Ascending aorta (tissue), 2 donors: ENCODE measurements around the gene CSK. TPM values are rescaled to one million over a fixed set of nuclear protein-coding genes. Genes with fewer than 3 reads are reported as not detected.

Experiments used
- DNase-seq, 2 donors: peaks; one replicate each; pipeline ENCODE4 v3.0.0-alpha.2; 2019; ENCODE audit warnings: low spot score in 2 of 2
- H3K27ac ChIP-seq, 2 donors: fragments of 200-600 bp; sonication (generic); one replicate each; pipeline ENCODE4 v1.5.1; 2016 to 2017; ENCODE audit warnings: mild to moderate bottlenecking in 1 of 2
- H3K27me3 ChIP-seq: fragments of 200-600 bp; sonication (generic); one replicate; pipeline ENCODE4 v1.5.1; 2017
- H3K36me3 ChIP-seq, 2 donors: fragments of 200-600 bp; sonication (generic); one replicate each; pipeline ENCODE4 v1.5.1; 2016
- H3K4me1 ChIP-seq, 2 donors: fragments of 200-600 bp; sonication (generic); one replicate each; pipeline ENCODE4 v1.5.1; 2016 to 2017; ENCODE audit warnings: mild to moderate bottlenecking in 1 of 2
- H3K4me3 ChIP-seq, 2 donors: fragments of 200-600 bp; sonication (generic); one replicate each; pipeline ENCODE4 v1.5.1; 2016 to 2017; ENCODE audit warnings: mild to moderate bottlenecking in 1 of 2
- H3K9me3 ChIP-seq, 2 donors: fragments of 200-600 bp; sonication (generic); one replicate each; pipeline ENCODE4 v1.5.1; 2016
- intact Hi-C: fragments of 100-400 bp; cut with DNase I; formaldehyde crosslinking; loops from one replicate; pipeline ENCODE4 v1.15.1; 2023
- total RNA-seq: library from RNA; depleted of rRNA; stranded (reverse); fragments of >200 nt; gene quantifications from one replicate; pipeline ENCODE4 v1.1.0, GENCODE V29; 2016
- TF ChIP-seq, protein P1 (sequence below), 3 experiments: fragments of 200-600 bp in 2 of 3; fragments of 450-650 bp in 1 of 3; sonication (generic) in 2 of 3; IDR thresholded peaks; one replicate each; pipeline ENCODE4 v1.5.1; 2016 to 2019; ENCODE audit warnings: antibody characterized with exemption in 3 of 3, mild to moderate bottlenecking in 1 of 3, moderate library complexity in 1 of 3

CSK gene
- total RNA-seq, 1 donor from 2014 or later, result 31.0 TPM

DNA sequence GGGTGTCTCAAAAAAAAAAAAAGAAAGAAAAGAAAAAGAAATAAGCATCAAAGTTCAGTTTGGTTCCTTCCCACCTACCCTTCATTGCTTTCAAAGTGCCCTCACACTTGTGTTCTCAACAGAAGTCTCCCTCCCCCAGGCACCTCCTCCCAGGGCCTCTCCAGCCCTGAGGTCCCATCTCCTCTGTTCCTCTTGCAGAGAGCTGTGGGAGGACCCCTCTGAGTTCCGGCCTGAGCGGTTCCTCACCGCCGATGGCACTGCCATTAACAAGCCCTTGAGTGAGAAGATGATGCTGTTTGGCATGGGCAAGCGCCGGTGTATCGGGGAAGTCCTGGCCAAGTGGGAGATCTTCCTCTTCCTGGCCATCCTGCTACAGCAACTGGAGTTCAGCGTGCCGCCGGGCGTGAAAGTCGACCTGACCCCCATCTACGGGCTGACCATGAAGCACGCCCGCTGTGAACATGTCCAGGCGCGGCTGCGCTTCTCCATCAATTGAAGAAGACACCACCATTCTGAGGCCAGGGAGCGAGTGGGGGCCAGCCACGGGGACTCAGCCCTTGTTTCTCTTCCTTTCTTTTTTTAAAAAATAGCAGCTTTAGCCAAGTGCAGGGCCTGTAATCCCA, 27.2 kb upstream of the CSK start:
- Histone ChIP-seq H3K27me3 (no peaks in the 10 kb centered on the region), H3K36me3 (no peaks in the 10 kb centered on the region), H3K4me3 (no peak overlapping the region), H3K9me3 (no peaks in the 10 kb centered on the region), H3K4me1 (no peaks in the 10 kb centered on the region), H3K27ac (no peak overlapping the region)
- TF ChIP-seq, protein P1, sequence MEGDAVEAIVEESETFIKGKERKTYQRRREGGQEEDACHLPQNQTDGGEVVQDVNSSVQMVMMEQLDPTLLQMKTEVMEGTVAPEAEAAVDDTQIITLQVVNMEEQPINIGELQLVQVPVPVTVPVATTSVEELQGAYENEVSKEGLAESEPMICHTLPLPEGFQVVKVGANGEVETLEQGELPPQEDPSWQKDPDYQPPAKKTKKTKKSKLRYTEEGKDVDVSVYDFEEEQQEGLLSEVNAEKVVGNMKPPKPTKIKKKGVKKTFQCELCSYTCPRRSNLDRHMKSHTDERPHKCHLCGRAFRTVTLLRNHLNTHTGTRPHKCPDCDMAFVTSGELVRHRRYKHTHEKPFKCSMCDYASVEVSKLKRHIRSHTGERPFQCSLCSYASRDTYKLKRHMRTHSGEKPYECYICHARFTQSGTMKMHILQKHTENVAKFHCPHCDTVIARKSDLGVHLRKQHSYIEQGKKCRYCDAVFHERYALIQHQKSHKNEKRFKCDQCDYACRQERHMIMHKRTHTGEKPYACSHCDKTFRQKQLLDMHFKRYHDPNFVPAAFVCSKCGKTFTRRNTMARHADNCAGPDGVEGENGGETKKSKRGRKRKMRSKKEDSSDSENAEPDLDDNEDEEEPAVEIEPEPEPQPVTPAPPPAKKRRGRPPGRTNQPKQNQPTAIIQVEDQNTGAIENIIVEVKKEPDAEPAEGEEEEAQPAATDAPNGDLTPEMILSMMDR (IDR thresholded peaks at IDR 0.05), result no peak
- intact Hi-C loops, result no loop called here
- no peak for DNase-seq

DNA sequence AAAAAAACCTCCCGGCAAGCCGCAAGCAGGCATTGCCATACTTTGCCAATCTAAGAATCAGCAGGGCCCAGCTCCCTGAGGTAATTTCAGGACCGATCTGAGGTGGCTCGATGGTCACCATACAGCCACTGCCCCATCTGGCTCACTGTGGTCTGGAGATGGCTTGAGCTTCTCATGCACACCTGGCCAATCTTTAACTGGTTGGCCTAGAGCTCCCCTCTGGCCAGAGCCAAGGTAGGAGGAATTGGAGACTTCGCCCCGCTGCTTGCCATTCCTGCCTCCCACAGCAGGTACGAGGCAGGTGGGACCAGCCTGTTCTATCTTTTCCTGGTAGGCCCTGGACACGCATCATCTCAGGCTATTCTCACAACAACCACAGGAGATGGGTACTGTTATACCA, 23.1 kb upstream of the CSK start:
- no peaks in the 10 kb centered on the region for H3K27me3 ChIP-seq
- no peaks in the 10 kb centered on the region for H3K4me1 ChIP-seq
- intact Hi-C loops, result no loop called here
- DNase-seq, result no peak
- TF ChIP-seq, protein P1 (IDR thresholded peaks at IDR 0.05), result no peak
- no peaks in the 10 kb centered on the region for H3K9me3 ChIP-seq
- no peak overlapping the region for H3K27ac ChIP-seq
- H3K4me3 ChIP-seq, result no peak overlapping the region
- H3K36me3 ChIP-seq, result no peaks in the 10 kb centered on the region

DNA sequence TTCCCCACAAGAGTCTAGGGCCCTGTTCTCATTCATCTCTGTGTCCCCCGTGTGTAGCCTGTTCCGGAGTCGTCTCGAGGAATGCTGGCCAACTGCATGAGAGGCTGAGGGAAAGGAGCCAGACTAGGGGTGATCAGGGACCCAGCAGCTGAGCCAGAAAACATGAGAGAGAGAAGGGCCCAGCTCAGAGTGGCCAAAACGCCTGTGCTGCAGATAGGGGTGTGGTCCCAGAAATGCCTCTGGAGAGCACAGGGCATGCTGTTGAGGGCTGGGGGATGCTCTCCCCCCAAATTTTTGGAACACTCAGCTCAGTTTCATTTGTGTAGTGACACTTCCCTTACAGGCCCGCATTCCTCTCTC, 19.1 kb upstream of the CSK start:
- TF ChIP-seq, protein P1 (IDR thresholded peaks at IDR 0.05), result no peak
- Histone ChIP-seq H3K36me3 (no peaks in the 10 kb centered on the region), H3K4me1 (no peaks in the 10 kb centered on the region), H3K27ac (no peak overlapping the region), H3K9me3 (no peaks in the 10 kb centered on the region), H3K4me3 (no peak overlapping the region), H3K27me3 (no peaks in the 10 kb centered on the region)
- intact Hi-C loops, result no loop called here
- DNase-seq, result no peak

DNA sequence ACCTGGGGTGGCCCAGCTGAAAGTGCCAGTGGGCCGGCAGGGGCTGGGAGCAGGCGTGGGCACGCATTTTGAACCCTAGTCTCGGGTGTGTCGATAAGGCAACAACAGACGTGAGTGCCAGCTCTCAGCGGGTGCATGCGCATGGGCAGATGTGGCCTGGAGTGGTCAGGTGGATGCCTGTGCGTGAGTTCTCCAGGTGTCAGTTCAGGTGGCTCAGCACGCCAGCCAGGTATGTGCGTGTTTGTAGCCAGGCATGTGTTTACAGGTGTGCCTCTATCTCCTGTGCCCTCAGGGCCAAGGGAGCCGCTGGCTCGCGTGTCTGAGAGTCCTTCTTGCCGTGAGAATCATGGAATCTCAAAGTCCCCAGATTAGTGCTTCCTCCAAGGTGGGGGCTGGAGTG, 18.5 kb upstream of the CSK start:
- Histone ChIP-seq H3K4me1 (no peaks in the 10 kb centered on the region), H3K9me3 (no peaks in the 10 kb centered on the region), H3K4me3 (no peak overlapping the region), H3K36me3 (no peaks in the 10 kb centered on the region), H3K27me3 (no peaks in the 10 kb centered on the region), H3K27ac (no peak overlapping the region)
- intact Hi-C loops, result no loop called here
- DNase-seq, result no peak
- TF ChIP-seq, protein P1 (IDR thresholded peaks at IDR 0.05), result no peak

DNA sequence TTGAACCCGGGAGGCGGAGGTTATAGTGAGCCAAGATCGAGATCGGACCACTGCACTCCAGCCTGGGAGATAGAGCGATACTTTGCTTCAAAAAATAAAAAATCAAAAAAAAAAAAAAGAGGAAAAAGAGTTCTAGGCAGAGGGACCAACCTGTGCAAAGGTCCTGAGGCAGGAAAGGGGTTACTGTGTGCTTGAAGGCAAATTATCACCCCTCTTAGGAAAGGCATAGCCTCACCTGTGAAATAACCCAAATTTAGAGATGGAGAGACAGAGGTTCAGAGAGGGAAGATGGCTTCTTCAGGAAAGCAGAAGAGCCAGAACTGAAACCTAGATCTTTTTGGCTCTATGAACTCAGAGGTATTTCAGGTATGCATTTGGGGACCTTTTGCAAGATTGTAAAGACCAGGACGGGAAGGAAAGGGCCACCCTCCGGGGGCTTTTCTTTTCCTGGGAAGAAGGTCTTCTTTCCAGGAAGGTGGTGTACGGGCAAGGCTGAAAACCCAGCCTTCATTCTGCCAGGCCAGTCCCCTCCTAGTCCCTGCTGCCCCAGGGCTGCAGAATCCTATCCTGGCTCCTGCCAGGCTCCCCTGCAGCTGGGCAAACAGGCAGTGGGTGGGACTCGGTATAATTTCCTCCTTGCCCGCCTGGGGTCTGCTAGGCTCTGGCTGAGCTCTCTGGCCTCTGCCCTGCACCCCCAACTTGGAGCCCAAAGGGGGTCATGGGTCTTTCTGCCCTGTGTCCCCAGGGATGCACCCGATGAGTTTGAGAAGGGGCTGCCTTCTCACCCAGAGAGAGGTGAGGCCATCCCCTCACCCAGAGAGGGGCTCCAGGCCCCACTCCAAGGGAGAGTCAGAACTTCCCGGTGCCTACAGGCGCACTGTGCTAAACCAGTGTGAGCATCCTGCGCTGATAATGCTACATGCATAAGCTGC, 14.4 kb upstream of the CSK start:
- Histone ChIP-seq H3K4me3 (no peak overlapping the region), H3K36me3 (no peaks in the 10 kb centered on the region), H3K4me1 (no peaks in the 10 kb centered on the region), H3K9me3 (no peaks in the 10 kb centered on the region), H3K27ac (no peak overlapping the region), H3K27me3 (no peaks in the 10 kb centered on the region)
- TF ChIP-seq, protein P1 (IDR thresholded peaks at IDR 0.05), result no peak
- intact Hi-C loops, result loop anchor here (1.0 to 2.0 kb wide), 2 partner anchors 132 to 393 kb away; no protein-coding TSS in a partner anchor
- no peak for DNase-seq
